Mucosa of rectum (tissue), 2 donors: ENCODE measurements around the gene ZNF683.

Experiments
- H3K27ac ChIP-seq, 2 donors: one replicate each; pipeline ENCODE4 v1.7.0; 2013; ENCODE audit warnings: inconsistent platforms in 2 of 2, low read depth in 2 of 2, low read length in 2 of 2
- H3K27me3 ChIP-seq, 2 donors: one replicate each; pipeline ENCODE4 v1.7.0; 2013; ENCODE audit warnings: low read length in 2 of 2; ENCODE audit not compliant: control insufficient read depth in 2 of 2, insufficient read depth in 2 of 2
- H3K36me3 ChIP-seq, 2 donors: one replicate each; pipeline ENCODE4 v1.7.0; 2013; ENCODE audit warnings: low read length in 2 of 2; ENCODE audit not compliant: control insufficient read depth in 2 of 2, insufficient read depth in 2 of 2
- H3K4me1 ChIP-seq, 2 donors: one replicate each; pipeline ENCODE4 v1.7.0; 2013; ENCODE audit warnings: low read length in 2 of 2, mild to moderate bottlenecking in 1 of 2; ENCODE audit not compliant: control insufficient read depth in 2 of 2, insufficient read depth in 2 of 2
- H3K4me3 ChIP-seq, 2 donors: one replicate each; pipeline ENCODE4 v1.7.0; 2013; ENCODE audit warnings: low read length in 2 of 2
- H3K9ac ChIP-seq, 2 donors: one replicate each; pipeline ENCODE4 v1.7.0; 2013; ENCODE audit warnings: low read length in 2 of 2, low read depth in 1 of 2, mild to moderate bottlenecking in 1 of 2
- H3K9me3 ChIP-seq, 2 donors: one replicate each; pipeline ENCODE4 v1.7.0; 2013; ENCODE audit warnings: low read length in 2 of 2; ENCODE audit not compliant: control insufficient read depth in 2 of 2
- donor health status: healthy.
- donor health status: Normal muscosa, but diverticular disease.

The ZNF683 gene

DNA sequence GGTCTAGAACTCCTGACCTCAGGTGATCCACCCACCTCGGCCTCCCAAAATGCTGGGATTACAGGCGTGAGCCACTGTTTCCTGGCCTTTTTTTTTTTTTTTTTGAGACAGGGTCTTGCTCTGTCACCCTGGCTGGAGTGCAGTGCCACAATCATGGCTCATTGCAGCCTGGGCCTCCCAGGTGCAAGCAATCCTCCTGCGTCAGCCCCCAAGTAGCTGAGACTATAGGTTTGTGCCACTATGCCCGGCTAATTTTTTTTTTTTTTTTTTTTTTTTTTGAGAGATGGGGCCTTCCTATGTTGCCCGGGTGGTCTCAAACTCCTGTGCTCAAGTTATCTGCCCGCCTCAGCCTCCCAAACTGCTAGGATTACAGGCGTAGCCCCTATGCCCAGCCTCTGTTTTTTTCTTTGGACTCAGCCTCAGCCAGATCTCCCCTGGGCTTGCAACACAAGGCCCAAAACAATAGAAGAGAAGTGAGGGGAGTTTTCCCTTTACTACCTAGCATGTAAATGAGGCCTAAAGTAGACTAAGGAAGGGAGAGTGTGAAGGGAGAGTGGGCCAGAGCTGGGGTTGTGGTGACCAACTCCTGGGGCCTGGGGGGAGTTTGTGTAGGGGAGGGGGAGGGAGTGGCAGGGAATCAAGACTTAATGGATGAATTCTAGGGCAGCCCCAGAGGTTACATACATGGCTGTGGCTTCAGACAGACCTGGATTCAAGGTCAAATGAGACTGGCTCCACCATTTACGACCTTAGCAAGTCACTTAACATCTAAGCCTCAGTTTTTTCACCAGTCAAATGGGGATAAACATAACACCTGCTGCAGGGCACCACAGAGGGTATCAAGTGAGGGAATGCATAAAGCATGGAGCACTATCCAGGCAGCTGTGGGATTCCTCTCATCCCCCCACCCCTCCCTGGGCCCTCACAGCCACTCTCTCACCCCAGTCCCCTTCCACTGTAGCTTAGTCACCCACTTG is 56.4 kb downstream of the ZNF683 start:
- Histone ChIP-seq H3K4me1 (peaks cover 9 to 14% of the 10 kb centered on the region in 2 donors), H3K4me3 (no peak overlapping the region), H3K9ac (no peak overlapping the region), H3K9me3 (no peaks in the 10 kb centered on the region), H3K36me3 (no peaks in the 10 kb centered on the region), H3K27me3 (peaks cover 0 to 3% of the 10 kb centered on the region in 2 donors), H3K27ac (no peak overlapping the region)

DNA sequence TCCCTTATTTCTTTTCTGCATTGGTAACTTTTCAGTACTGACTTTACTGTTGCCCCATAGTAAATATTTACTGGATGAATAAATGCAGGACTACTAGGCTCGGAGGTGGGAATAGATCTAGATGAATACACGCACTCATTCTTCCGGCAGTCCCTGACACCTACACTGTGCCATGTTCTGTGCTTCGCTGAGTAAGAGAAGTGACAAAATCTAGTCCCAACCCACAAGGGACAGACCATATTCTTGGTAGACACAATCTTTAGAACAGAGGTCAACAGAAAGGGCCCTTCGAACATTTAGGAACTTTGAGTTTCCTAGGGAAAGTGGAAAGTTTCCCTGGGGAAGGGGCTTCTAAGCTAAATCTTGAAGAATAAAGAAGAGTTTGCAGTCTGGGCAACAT is 58.0 kb downstream of the ZNF683 start:
- H3K4me1 ChIP-seq = peaks cover 9 to 11% of the 10 kb centered on the region in 2 donors
- no peaks in the 10 kb centered on the region for H3K27me3 ChIP-seq
- H3K27ac ChIP-seq = no peak overlapping the region

More for the DNA sequence above, 58.0 kb downstream of the ZNF683 start:
- no peak overlapping the region for H3K9ac ChIP-seq
- H3K9me3 ChIP-seq = no peaks in the 10 kb centered on the region
- H3K36me3 ChIP-seq = no peaks in the 10 kb centered on the region
- no peak overlapping the region for H3K4me3 ChIP-seq
